GM19455 (cell line): ENCODE measurements around the gene TOR1AIP1.

ENCODE experiments used
- ATAC-seq: cut with Tn5 transposase; IDR thresholded peaks from one replicate; pipeline ENCODE4 v1.9.1; 2021; ENCODE audit not compliant: unreplicated experiment

The TOR1AIP1 gene

DNA sequence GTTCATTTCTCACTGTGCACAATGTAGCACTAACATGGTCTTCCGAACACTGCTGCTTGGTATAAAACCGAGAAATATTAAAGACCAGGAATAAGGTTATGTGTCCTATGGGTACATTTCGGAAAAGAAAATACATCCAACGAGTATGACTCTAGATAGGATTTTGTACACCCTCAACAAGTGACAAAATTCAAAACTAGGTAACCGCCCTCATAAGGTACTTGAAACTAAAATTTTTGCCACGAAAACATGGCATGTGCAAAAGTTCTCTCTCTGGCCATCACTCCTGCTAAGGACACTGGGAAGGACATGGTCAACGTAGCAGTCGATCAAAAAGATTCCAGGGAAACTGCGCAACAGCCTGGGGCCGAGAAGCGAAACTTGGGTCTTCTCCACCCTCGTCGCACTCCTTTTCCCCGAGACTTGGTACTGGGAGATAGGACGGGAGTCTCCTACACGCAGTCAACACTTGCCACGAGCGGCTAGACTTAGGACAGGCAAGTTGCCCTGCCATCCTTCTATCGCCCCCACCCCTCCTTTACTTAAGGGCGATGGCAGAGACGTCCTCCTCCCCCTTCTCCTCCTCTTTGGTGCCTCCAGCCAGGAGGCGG, 338 bp upstream of the TOR1AIP1 start:
- ATAC-seq: peak; percentile 1

DNA sequence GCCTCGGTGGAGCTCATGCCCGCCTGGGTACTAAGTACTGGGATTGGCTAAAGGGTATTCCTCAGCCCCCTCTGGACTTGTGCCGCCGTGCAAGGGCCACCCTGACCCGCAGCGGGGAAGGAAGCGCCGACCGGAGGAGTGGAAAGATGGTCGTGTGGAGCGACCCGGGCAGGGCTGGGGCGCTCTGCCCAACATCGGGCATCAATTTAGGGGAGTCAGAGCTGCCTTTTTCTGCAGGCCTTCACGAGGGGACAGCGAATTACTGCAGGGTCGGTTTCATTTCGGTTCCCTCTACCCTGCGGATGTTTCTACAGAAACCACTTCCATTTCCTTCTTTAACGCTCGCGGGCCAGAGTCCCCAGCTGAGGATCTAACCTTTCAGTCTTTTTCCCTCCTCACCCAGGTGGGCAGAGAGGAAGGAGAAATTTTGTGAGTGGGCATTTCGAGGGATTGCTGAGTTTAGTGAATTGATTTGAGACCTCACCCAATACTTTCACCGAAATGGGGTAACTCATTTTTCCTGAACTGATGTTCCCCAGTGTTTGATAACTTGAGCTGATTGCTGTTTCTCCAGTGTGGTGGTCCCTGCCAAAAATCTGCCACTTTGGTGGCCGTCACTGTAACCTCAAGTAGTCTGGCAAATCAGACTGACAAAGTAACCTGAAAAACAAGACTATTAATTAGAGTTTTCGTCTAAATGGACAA, 1.1 kb downstream of the TOR1AIP1 start:
- peak; percentile 10 for ATAC-seq

DNA sequence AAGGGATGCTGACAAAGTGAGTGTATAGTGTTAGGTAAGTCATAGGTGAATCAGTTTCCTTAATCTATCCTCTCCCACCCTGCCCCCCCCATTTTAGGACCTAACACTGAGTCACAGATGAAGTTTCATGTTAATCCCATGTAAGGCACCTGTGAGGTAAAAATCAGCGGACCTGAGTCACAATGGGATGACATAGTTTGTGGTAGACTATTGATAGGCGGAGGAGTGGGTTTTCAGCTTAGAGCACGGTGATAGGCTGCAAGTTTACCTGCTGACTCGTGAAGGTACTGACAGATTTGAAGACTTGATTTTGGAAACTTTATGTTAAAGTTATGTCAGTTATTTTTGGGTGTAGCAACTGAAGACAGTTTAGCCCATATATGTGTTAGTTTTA, 1.7 kb downstream of the TOR1AIP1 start:
- ATAC-seq: peak; percentile 18

DNA sequence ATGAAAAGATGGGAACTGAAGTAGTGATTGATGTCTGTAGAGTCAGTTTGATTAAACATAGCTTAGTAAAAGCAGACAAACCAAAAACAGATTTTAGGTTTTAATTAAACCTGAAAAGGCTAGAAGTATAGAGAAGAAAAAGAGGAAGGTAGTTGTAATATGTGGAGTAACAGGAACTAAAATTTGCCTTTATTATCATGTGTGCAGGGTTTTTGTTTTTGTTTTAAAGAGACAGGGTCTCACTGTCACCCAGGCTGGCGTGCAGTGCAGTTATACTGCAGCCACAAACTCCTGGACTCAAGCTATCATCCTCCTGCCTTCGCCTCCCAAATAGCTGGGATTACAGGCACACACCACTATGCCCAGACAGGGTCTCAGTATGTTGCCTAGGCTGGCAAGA, 6.0 kb downstream of the TOR1AIP1 start:
- ATAC-seq: no peak

DNA sequence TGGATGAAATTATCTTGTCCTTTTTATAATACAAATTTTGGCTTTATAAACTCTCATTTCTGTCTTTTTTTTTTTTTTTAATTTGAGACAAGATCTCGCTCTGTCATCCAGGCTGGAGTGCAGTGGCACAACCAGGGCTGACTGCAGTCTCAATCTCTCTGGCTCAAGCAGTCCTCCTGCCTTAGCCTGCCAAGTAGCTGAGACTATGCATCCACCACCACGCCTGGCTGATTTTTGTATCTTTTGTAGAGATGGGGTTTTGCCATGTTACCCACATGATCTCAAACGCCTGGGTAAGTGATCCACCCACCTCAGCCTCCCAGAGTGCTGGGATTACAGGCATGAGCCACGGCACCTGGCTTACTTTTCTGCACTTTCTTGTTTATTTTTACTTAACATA, 7.5 kb downstream of the TOR1AIP1 start:
- ATAC-seq: no peak

DNA sequence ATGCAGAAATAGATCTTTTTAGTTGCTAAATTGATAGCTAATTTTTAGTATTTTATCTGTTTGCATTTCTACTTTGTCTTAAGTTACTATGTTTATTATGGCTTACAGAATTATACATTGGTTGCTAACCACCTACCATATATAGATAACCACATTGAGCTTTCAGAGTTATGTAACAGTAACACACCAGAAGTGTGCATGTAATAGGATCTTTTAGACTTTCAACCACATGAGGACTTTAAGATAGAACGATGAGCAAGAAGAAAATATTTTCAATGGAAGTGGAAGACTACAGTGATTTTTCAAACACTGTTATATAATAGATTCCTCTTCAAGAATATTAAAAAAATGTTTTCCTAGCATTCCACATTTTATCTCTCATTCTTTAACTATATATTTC, 28.8 kb downstream of the TOR1AIP1 start:
- no peak for ATAC-seq

DNA sequence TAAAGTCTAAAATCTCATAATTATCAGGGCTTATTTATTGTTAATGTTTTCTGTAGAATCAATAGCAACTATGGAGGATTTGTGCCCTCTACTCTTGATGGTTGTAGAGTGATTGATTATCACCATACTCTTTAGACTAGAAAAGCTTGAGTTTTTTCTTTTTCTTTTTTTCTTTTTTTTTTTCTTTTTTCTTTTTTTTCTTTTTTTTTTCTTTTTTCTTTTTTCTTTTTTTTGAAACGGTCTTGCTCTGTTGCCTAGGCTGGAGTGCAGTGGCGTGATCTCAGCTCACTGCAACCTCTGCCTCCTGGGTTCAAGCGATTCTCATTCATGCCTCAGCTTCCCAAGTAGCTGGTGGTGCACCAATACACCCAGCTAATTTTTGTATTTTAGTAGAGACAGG, 29.7 kb downstream of the TOR1AIP1 start:
- ATAC-seq: no peak

DNA sequence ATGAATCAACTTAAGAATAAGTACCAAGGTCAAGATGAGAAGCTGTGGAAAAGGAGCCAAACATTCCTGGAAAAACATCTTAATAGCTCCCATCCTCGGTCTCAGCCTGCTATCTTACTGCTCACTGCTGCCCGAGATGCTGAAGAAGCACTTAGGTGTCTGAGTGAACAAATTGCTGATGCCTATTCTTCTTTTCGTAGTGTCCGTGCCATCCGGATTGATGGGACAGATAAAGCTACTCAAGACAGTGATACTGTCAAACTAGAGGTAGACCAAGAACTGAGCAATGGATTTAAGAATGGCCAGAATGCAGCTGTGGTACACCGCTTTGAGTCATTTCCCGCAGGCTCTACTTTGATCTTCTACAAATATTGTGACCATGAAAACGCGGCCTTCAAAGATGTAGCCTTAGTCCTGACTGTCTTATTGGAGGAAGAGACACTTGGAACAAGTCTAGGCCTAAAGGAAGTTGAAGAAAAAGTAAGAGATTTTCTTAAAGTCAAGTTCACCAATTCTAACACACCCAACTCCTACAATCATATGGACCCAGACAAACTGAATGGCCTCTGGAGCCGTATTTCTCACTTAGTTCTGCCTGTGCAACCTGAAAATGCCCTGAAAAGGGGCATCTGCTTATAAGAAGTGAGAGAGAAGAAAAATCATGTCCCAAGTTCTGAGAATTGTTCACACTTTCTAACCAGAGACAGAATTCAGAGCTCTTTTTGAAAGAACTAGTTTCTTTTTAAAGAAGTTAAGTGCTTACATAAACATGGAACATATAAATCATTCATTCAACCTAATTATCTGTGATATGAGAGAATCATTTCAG, 35.7 kb downstream of the TOR1AIP1 start:
- no peak for ATAC-seq

DNA sequence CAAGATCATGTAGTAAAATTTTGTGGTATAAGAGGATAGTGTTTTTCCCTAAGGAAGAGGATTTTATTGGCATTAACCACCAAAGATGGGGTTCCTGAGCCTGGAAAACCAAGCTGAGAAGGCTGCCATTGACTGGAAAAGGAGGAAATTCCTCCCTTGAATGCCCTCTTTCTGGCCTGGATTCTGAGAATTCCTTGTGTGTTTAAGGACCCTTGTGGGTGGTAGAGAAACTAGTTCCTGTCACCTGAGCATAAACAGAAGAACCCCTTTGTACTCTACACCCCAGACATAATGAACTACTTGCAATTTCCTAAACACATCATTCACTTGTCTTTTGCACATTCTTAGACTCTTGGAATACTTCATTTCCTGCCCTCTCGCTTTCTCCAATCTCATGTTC, 39.4 kb downstream of the TOR1AIP1 start:
- no peak for ATAC-seq

DNA sequence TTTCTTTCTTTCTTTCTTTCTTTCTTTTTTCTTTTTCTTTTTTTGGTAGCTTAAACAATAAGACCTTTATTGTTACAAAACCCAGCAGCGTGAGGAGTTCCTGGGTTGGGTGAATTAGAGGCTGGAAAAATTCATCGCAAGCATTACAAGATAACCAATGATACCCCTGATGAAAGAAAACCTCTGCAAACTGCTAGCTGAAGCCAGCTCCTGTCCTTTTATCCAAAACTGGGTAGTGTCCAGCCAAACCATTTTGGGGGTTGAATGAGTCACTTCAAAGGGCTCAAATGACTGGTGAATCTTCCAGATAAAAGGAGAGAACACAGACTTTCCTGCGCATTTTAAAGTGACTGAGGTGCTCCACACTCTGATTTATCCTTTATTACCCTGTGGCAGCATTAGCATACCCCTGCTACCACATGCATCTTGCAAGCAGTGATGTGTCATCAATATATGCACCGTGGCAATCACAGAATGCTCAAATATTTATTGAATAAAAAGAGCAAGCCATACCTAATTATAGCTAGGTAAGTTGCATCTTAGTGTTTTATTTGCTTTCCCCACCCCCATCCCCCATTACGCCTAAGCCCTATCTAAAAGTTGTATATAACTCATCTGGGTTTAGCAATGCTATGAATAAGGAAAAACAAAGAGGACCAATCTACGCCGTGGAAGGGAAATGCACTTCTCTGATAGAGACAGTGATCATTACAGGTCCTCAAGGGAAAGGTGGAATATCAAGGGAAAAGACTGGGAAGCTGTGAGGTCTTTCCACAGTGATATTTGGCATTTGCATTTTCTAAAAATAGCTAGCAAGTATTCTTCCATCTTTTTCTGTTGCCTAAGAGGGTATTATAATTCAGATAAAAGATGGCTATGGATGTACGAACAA, 40.1 kb downstream of the TOR1AIP1 start:
- ATAC-seq: no peak

DNA sequence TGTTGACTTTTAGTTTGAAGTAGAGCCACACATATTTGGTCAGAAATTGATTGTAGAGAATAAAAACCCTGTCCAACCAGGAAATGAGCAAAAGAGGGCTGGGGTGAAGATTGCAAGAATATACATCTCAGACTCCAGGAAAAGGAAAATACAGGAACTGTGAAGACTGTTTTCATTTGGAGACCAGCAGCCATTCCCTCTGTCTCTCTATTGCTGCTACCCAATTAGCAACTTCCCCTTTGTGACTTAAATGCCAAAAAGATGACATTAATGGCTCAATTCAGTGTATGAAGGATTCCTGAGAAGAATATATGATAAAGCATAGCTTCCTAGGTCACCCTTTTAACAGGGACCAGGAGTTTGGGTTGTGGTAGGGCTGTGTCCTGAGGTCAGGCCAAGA, 40.9 kb downstream of the TOR1AIP1 start:
- no peak for ATAC-seq

DNA sequence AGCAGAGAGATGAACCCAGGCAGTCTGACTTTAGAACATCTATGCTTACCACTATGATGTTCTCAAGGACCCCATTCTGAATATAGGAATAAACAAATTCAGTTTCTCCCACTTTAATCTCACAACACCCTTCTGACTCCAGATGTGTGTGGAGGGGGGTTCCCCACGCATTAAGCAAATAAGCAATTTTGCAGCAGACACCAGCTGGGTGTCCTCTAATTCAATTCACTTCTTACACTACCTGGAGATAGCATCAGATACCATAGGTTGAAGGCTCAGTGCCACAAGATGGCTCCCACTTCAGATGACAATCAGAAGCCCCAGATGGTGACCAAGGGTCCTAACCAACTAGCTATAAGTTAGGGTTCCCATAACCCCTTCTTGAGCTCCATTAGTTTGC, 42.2 kb downstream of the TOR1AIP1 start:
- no peak for ATAC-seq

DNA sequence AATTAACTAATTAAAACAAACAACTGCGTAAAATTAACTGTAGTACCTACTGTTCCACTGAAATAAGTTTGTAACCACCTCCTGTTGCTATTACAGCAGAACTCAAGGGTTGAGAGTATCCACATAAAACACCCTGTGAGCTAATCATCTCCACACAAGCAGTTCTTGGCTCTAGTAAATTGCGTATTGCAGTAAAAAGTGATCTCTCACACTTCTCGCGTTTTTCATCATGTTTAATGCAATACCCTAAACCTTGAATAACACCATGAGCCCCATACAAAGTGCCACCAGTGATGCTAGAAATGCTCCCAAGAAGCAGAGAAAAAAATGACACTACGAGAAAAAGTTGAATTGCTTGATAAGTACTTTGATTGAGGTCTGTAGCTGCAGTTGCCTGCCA, 43.2 kb downstream of the TOR1AIP1 start:
- ATAC-seq: no peak

DNA sequence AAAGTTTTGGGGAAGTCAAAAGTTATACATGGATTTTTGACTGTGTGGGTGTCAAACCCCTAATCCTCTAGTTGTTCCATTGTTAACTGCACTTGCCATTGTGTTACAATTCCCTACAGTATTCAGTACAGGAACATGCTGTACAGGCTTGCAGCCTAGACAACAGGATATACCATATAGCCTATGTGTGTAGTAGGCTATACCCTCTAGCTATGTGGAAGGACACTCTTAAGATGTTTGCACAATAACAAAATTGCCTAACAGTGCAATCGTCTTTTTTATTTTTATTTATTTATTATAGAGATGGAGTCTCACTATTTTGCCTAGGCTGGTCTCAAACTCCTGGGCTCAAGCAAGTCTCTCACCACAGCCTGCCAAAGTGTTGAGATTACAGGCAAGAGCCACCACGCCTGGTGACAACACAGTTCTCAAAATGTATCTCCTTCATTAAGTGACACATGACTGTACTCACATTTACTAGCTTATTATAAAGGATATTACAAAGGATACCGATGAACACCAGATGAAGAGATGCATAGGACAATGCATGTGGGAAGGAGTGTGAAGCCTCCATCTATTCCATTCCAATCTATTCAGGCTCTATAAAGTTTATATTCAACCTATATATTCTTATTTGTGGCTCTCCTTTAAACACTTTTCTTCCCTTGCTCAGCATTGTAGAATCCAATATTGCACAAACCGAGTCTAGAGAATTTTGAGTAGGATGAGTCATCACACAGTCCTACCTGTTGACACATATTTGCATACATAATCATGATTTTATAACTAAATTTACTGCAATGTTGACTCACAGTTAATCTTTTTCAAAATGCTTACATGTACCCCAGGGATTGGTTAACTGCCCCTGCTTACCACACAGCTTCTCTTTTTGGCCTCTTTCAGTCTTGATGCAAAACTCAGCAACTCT, 44.1 kb downstream of the TOR1AIP1 start:
- ATAC-seq: no peak

DNA sequence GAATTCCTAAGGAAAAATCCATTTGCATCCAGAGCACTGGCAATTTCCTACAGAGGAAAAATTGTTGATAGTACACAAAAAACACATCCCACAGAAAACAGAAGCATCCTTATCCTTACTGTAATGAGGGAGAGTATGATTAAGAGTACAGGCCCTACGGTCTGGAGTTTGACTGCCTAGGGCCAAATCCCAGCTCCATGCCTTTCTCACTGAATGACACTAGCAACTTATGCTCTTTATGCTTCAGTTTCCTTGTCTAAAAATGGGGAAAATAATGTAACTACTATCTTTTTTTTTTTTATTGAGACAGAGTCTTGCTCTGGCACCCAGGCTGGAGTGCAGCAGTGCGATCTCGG, 44.7 kb downstream of the TOR1AIP1 start:
- ATAC-seq: no peak

DNA sequence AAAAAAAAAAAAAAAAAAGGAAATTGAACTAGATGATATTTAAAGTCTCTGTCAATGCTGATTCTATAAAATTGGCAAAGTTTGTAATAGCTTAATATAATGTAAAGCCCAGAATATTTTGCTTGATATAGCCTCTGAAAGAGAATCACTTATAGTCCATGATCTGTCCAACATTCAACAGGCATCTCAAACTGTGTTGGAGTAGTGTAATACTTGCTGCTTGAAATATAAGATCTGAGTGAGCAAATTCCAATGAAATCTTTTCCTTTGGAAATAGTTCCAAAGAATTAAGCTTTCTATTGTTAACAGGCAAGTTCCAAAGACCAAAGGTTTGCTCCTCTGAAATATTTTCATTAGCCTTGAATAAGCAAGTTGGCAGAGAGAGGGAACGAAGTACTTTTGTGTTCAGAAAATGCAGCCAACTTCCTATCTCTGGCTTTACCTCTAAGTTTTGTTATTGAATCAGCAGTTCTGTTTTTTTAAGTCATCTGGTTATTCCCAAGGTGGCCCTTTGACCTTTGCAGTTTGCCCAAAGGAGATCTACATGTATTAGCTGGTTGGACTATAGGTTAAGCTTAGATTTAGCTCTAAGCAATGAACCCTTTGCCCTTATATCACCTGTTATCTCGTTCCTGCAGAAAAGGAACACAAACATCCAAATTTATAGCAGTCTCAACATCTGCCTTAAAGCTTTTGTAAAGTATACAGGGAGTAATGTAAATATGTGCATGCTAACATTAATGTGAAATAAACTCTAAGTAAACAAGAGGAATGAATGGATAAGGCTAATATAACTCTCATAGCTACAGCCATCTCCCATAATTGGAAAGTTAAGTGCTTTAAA, 48.1 kb downstream of the TOR1AIP1 start:
- ATAC-seq: no peak

DNA sequence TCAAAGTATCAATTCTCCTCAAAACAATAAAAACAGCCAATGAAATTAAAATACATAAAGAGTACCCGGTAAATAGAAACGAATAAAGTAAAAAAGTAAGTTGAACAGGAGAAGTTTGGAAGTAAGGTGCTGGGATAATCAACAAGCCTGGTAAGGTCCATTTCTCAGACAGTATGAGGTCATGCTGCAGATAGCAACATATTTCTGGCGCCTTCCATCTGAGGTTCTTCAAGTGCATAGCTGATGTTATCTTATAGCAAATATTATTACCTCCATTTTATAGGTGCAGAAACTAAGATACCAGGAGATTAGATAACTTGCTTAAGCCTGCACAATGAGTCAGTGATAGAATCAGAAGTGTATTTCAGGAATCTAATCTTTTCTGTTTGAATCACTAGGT, 48.8 kb downstream of the TOR1AIP1 start:
- ATAC-seq: no peak

DNA sequence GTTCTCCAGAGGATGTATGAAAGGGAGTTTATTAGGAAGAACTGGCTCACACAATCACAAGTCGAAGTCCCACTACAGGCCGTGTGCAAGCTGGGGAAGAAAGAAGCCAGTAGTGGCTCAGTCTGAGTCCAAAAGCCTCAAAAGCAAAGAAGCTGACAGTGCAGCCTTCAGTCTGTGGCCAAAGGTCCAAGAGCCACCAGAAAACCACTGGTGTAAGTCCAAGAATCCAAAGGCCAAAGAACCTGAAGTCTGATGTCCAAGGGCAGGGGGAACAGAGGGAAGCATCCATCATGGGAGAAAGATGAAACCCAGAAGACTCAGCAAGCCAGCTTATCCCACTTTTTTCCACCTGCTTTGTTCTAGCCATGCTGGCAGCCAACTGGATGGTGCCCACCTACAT, 51.1 kb downstream of the TOR1AIP1 start:
- no peak for ATAC-seq

DNA sequence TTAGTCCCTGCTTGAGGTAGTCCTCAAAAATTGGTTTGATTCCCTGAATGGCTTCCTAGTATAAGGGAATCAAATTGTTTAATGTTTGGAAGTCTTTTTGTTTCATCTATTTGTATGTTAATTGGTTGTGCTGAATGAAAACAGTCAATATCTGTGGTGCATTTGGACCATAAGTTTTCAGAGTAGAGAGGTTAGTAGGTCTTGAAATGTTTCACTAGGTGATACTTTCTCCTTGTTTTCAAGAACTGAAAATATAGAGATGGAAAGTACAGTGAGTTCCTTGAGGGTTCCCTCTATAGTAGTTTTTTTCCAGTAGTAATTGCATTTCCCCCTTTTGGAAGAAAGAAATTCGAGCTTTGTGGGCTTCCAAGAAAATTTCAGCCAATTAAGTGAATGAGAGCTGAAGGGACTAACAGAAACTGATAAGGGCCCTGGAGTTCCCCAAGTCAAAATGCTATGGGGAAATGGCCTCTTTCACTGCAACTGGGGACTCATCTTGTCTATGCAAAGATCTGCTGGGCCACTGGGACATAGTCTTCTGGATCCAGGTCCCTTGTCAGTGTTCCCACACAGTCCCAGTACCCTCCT, 53.9 kb downstream of the TOR1AIP1 start:
- ATAC-seq: no peak
